HG03432 (cell line): Measurements from ENCODE around the gene UQCC3.
A peak's percentile ranks its signal among the peaks of the same experiment; 100 is the strongest.
"Not testable (repeated sequence)": the region's sequence is repeated elsewhere in the genome, so short reads cannot be mapped to it uniquely, and the experiment has no call there.

Experiments used
- ATAC-seq: cut with Tn5 transposase; IDR thresholded peaks from one replicate; pipeline ENCODE4 v1.9.1; 2021; ENCODE audit warnings: mild to moderate bottlenecking, moderate library complexity; ENCODE audit not compliant: unreplicated experiment

The UQCC3 gene

DNA sequence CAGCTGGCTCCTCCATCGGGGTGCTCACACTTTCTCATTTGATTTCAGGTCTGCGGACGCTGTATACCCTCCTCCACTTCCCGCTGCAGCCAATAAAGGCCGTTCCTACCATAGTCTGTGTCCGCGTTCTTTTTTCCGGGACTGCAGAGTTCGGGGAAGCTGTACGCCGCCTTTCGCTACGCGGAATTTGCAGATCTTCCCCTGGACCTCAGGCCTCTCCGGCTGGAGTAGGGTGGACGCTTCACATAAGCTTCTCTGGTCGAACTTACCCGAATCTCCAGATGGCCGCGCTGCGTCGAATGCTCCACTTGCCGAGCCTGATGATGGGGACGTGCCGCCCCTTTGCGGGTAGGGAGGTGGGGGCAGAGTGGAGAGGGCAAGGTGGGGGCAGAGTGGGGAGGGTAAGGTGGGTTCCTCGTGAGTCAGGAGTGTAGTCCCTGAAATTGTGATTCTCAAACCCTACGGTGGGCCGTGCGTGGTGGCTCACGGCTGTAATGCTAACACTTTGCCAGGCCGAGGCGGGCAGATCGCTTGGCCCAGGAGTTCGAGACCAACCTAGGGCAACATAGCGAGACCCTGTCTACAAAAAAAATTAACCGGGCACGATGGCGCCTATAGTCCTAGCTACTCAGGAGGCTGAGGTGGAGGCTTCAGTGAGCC is 5.7 kb upstream of the UQCC3 start:
- ATAC-seq = peak; percentile 2

DNA sequence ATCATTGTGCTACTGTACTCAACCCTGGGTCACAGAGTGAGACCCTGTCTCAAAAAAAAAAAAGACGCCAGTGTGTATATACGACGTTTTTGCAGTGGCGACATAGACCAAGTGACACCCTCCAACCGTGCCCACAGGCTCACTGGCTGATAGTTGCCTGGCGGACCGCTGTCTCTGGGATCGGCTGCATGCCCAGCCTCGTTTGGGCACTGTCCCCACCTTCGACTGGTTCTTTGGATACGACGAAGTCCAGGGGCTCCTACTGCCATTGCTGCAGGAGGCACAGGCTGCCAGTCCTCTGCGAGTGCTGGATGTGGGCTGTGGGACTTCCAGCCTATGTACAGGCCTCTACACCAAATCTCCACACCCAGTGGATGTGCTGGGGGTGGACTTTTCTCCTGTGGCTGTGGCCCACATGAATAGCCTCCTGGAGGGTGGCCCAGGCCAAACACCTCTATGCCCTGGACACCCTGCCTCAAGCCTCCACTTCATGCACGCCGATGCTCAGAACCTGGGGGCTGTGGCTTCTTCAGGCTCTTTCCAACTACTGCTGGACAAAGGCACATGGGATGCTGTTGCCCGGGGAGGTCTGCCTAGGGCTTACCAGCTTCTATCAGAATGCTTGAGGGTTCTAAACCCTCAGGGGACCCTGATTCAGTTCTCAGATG is 5.1 kb upstream of the UQCC3 start:
- no peak for ATAC-seq

DNA sequence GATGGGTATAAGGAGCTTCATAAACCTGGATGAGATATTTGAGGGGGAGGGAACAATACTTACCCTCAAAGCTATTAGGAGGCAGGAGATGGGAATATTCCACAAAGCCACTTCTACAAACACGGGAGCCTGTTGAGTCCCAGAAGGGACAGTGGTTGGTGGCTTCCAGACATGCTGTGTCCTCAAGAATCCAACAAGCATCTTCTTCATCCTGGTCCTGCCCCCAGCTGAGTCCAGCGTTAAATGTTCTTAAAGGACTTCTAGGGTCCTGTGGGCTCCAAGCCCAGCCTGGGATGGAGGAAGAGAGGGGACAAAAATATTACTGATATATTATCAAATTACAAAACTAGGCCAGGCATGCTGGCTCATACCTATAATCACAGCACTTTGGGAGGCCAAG is 4.0 kb upstream of the UQCC3 start:
- no peak for ATAC-seq

DNA sequence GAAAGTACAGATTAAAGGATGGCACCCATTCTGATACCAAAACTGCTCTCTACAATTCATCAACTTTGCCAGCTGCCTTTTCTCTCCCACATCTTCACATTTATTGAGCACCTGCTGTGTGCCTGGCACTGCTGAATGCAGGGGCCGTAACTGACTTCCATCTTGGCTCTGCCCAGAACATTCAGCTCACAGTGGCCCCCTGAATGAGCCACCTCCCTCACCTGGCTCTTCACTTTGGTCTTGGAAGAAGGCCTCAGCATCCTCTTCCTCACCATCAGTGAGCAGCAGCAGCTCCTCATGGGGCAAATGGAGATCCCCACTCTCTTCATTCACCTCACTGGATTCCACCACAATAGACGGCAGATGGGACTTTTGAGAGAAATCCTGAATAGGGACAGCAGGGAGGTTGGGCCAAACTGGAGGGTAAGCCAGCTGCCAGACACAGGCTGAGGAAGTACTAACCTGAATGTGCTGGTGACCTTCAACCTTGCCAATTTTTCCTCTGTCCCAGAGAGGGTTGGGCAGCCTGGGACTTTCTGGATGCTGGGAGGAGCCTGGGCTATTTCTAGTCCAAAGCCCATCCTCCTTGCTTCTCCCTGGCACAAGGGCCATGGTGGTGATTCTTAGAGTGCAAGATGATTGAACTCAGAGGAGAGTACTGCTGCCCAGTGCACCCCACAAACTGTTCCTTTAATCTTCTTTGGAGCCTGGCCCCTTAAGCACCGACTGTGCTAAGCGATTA is 1.9 kb upstream of the UQCC3 start:
- ATAC-seq = no peak

DNA sequence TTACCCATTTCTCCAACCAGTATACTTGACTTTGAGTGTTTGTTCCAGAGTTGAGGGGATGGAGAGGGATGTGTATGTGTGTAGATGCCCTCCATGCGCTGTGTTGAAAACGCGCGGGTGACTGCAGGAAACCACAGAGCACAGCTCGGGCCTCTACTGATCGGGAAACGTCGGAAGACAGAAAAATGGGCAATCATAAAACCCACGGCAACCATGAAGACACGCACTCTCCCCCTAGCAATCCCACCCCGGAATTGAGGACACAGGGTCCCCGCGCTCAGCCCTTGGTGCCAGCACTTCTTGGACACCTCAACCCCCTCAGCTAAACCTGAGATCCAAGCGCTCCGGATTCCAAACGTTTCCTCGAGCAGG is 251 bp upstream of the UQCC3 start:
- peak; percentile 1 for ATAC-seq

DNA sequence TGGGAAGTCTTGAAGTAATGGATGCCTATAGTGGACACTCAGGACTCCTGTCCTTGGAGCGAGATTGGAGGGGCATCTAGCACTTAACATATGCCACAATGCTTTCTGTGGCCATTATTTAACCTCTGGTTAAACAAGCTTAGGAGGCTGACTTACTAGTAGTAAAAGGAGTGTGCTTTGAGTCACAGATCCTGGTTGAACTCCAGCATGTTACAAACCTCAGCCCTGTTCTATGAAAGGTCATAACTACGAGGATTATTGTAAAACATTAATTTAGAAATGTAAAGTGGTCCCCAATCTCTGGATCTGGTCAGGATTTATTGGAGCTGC is 1.7 kb downstream of the UQCC3 start:
- no peak for ATAC-seq

DNA sequence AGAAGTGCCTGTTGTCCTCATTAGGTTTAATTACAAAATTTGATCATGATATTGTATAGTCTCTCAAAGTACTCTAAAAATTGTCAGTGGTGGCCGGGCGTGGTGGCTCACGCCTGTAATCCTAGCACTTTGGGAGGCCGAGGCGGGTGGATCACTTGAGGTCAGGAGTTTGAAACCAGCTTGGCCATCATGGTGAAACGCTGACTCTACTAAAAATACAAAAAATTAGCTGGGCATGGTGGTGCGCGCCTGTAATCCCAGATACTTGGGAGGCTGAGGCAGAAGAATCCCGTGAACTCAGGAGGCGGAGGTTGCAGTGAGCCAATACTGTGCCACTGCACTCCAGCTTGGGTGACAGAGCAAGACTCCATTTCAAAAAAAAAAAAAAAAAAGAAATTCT is 3.9 kb downstream of the UQCC3 start:
- not testable (repeated sequence) for ATAC-seq

DNA sequence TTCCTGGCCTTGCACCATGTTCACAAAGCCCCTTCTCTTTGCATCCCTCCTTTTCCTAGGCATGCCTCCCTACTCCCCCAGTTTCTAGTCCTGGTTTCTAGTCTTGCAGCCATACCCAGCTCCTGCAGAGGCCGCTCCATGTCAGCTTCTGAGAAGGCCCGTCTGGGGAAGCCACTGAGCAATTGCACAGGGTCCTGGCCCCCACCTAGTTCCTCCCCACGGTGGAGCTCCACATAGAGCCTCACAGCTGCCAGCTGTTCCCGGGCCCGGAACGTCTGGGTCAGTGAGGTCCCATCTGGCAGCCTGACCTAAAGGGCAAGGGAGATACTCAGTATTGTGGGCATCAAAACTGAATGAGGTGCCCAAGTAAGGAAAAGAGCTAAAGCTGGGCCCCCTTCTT is 5.2 kb downstream of the UQCC3 start:
- ATAC-seq = no peak

DNA sequence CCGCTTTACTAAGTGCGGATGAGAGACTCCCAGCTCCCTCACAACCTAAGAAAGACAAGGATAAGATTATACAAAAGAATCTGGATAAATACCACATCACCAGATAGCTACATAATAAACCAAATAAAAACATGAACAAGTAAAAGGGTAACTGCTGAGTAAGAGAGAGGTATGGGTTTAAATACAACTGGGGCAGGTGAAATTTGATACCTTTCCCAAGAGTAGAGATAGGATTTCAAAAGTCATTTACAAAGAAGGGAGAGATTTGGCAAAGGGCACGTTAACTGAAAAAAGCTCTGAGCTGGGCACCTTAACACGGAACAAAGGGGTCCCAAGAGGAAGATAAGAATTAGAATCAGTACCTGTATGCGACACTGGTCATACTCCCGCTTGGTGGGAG is 5.7 kb downstream of the UQCC3 start:
- ATAC-seq = no peak

DNA sequence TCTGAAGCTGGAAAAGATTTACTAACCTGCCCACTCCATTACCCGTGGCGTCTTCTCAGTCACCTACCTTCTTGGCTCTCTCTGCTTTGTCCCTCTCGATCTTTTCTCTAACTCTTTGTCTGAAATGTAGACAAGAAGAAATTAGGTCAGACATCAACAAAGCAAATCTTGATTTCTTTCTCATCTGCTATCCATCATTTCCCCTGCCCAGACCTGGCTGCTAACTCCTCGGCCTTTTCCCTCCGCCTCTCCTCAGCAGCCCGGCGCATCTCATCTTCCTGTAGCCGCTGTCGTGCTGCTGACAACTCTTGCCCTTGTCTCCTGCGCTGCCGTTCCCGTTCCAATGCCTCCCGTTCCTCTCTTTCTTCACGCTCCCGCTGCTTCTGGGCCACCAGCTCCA is 6.2 kb downstream of the UQCC3 start:
- no peak for ATAC-seq

DNA sequence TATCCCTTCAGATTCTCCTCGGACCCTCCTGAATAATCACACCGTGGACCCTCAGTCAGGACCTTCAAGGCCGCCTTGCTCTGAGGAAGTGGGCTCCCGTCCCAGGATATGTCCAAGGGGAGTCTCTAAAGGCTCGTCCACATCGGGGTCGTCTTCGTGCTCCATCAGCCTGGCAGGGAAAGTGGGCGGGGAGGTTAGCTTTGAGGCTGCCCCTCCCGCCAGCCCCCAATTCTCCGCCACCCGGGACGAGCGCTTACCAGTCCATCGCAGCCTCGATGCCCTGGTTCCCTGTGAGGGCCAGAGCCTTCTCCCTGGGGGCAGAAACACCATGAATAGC is 6.9 kb downstream of the UQCC3 start:
- ATAC-seq = no peak

DNA sequence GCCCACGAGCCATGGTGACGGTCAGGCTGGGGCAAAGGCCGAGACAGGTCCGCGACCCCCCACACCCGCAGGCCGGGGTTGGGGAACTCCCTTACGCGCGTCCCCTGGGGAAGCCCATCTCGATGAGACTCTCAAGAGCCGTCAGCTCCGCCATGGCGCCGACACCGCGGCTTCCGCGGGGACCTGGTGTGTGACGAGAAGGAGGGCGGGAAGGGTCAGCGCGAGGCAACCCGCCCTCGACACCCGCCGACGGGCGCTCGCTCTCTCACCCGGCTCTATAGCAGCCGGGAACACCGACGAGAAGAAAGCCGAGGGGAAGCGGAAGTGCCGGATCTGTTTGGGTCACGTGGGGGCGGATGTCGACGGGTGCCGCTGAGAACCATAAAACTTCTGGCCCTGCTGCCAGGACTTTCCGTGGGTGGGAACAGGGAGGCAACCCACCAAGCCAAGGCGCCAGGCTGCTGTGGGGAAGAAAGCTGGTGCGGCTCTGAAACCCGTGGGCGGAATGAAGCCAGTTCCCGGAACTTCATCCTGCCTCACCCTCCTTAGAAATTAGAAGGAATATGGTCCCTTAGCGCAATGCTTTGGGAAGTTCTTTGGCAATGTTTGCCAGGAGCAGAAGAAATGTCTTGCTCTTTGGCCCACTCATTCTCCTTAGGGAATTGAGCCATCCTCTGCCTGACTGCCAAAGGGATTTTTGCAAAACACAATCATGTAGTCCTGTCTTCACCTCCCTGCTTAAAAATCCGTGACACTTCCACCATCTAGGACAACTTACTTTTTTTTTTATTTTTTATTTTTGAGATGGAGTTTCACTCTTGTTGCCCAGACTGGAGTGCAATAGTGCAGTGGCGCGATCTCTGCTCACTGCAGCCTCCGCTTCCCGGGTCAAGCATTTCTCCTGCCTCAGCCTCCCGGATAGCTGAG is 7.6 kb downstream of the UQCC3 start, which contains the start of gene UBXN1:
TSS of gene UBXN1 (minus strand) at position 304 of the 927 bp plus-strand sequence. CDS start at position 154, 150 bp downstream.
- peak; percentile 78 for ATAC-seq

DNA sequence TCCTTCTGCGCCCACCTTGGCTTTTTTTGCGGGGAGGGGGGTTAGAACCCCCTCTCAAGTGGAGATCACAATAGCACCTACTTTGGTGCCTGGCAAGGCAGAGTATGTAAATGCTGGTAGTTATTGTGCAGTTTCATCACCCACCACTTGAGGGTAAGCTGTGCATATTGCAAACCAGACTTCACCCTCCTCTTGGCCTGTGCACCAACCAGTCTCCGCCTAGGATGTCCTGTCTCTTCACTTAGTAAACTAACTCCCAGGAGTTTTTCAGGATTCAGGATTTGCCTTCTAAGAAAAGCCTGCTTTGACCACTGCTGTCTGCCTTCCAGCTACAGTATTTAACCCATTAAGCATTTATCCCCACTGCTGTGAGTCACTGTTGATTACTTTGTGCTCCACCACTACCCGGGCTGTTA is 9.4 kb downstream of the UQCC3 start:
- ATAC-seq = no peak

DNA sequence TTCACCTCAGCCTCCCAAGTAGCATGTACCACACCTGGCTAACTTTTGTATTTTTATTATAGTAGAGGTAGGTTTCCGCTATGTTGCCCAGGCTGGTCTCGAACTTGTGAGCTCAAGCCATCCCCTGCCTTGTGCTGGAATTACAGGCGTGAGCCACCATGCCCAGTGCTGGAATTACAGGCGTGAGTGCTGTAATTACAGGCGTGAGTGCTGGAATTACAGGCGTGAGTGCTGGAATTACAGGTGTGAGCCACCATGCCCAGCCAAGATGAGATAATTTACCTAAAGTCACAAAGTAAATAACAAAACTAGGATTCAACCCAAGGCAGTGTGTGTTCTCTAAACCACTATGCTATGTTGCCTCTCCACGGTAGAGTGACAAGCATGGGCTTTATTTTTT is 11.0 kb downstream of the UQCC3 start:
- ATAC-seq = no peak

DNA sequence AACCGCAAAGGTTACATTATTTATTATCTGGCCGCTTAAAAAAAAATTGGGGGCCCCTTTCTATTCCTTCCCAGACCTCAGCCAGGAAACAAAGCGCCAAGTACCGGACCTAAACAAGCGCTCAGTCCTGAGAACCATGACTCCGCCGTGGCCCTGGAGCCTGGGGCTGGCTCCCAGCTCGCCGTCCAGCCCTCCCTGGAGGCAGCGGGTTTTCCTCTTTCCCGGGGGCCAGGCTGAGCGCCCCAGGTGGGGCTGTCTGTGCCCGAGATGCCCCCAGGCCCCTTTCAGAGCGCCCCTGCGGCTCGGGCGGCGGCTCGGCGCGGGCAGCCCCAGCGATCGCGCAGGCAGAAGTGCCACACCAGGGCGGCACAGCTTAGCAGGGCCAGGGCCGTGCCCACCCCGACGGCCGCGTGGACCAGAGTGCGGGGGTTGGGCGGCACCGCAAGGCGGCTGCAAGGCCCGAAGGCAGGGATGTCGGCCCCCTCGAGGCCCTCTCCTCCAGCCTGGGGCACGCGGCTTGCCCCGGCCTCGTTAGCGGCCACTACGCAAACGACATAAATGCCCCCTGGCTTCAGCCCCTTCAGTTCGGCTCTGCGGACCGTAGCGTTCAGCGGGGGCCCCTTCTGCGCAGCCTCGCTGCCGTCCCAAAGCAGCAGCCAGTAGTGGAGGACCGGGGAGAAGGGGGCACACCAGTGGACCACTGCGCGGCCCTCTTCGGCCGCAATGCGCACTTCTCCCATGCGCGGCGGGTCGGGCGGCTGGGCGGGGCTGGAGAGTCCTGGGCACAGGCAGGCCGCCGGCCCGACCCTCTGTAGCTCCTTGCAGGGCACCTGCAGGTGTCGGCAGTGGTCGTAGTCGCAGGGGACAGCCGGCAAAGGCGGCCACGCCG is 16.3 kb downstream of the UQCC3 start:
- no peak for ATAC-seq

DNA sequence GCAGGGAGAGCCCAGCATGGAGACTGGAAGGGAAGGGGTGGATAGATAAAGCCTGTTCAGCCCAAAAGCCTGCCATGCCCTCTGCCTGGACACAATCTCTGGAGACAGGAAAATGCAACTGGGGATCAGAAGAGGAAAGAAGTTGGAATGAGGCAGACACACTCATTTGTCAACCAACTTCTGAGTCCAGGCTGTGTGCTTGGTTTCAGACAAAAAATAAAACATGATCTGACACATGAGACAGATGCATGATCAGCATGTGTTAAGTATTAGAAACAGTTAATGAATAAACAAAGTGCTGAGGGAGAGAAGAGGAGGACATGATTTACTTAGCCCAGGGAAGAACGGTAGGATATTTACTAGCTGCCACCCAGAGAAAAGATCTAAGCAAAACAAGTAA is 17.0 kb downstream of the UQCC3 start:
- no peak for ATAC-seq

DNA sequence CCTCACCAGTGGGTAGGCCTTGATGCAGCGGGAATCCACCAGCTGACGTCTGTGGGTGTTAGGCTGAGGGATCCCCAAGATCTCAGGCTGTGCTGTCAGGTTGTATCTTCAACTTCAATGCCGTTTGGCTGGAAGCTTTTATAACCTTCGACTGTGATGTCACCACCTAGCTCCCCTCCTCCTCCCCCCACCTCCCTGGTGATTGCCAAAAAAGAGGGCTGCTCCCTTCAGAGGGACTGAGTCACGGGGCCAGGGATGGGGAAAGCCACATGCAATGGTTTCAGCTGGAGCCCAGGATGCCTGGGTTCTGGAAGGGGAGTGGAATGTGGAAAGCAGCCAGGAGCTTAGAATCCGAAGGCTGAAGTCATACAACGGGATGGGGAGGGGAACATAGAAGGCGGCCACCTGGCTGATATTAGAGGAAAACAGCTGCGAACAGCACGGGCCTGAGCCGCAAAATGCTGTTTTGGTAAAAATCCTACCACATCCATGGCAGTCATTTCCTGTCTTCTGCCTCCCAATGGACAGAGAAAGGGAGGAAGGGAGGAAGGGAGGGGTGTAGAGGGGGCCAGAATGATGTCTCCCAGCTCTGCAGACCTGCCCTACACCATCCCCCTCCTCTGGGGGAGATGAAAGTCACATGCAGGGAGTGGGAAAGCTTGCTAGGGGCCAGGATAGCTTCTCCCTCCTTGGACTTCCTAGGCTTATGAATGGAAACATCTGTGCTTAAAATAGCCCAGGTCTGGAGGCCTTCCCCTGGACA is 18.1 kb downstream of the UQCC3 start, which contains the start of gene LRRN4CL:
TSS of gene LRRN4CL (minus strand) at position 110 of the 763 bp plus-strand sequence. CDS start 1,022 bp downstream, outside the sequence.
- no peak for ATAC-seq

DNA sequence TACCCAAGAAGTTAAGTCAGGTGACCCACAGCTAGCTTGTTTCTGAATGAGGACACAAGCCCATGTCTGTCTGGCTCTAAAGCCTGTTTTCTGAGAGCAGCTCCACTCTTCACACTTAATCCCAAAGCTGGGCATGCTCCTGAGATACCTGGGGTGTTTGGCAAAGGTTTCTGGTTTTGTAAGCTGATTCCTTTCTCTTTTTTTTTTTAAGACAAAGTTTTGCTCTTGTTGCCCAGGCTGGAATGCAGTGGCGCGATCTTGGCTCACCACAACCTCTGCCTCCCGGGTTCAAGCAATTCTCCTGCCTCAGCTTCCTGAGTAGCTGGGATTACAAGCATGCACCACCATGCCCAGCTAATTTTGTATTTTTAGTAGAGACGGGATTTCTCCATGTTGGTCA is 22.2 kb downstream of the UQCC3 start:
- ATAC-seq = not testable (repeated sequence)

DNA sequence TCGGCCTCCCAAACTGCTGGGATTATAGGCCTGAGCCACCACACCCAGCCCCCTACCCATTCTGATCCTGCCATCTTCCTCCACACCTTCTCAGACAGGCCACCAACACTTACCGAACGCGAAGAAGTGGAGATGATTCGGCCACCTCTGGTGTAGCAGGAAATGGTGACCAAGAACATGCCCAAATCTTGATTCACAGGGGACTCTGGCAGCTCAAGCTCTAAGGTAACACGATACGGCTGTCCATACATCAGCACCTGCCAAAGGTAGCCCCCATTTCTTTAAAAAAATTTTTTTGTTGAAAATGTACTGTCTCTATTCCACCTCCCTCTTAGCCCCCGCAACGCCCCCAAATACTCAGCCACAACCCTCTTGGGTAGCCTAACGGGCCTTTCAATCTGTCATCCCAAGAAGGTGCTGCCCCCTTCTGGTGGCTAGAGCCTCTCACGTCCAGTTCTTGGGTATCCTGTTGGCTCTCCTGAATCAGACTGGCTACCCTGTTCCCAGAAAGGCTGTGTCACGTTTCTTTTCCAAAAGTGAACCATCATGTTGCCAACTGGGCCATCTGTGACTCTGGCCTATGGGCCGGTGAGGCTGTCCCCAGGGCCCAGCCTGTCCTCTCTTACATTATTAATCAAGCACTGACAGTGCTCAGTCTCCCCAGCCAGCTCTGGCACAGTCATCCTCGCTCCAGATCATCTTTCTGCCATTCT is 23.1 kb downstream of the UQCC3 start:
- no peak for ATAC-seq
